KMS-11 (cell line): ENCODE results near the gene ZSCAN10.
A peak's percentile ranks its signal among the peaks of the same experiment; 100 is the strongest.

Experiments used
- H2AFZ ChIP-seq: fragments of 200-600 bp; sonication (generic); 2 replicates; pipeline ENCODE4 v1.6.1; 2016; ENCODE audit warnings: antibody characterized with exemption, mixed run types, low read depth
- H3K27ac ChIP-seq: fragments of 200-600 bp; sonication (generic); 2 replicates; pipeline ENCODE4 v1.6.1; 2016; ENCODE audit warnings: mild to moderate bottlenecking, mixed run types
- H3K27me3 ChIP-seq: fragments of 200-600 bp; sonication (generic); 2 replicates; pipeline ENCODE4 v1.6.1; 2017; ENCODE audit warnings: mild to moderate bottlenecking, low read depth, mixed run types, moderate library complexity; ENCODE audit not compliant: insufficient read depth
- H3K36me3 ChIP-seq: fragments of 200-600 bp; sonication (generic); 2 replicates; pipeline ENCODE4 v1.6.1; 2017; ENCODE audit warnings: mild to moderate bottlenecking, mixed run types; ENCODE audit not compliant: insufficient read depth
- H3K4me1 ChIP-seq: fragments of 200-600 bp; sonication (generic); 2 replicates; pipeline ENCODE4 v1.6.1; 2016; ENCODE audit warnings: mild to moderate bottlenecking, low read depth, mixed run types; ENCODE audit not compliant: poor library complexity, severe bottlenecking
- H3K4me2 ChIP-seq: fragments of 200-600 bp; sonication (generic); 2 replicates; pipeline ENCODE4 v1.7.0; 2016; ENCODE audit warnings: mild to moderate bottlenecking, mixed run types
- H3K4me3 ChIP-seq: fragments of 200-600 bp; sonication (generic); IDR thresholded peaks from 2 replicates; pipeline ENCODE4 v1.6.1; 2017; ENCODE audit warnings: low read depth, low read length, mixed read lengths; ENCODE audit not compliant: insufficient read depth
- H3K79me2 ChIP-seq: fragments of 200-600 bp; sonication (generic); 2 replicates; pipeline ENCODE4 v1.6.1; 2016; ENCODE audit warnings: low read depth, mixed run types; ENCODE audit not compliant: insufficient read depth
- H3K9ac ChIP-seq: fragments of 200-600 bp; sonication (generic); 2 replicates; pipeline ENCODE4 v1.6.1; 2016; ENCODE audit warnings: mild to moderate bottlenecking, mixed run types
- H4K20me1 ChIP-seq: fragments of 200-600 bp; sonication (generic); 2 replicates; pipeline ENCODE4 v1.6.1; 2016; ENCODE audit warnings: mild to moderate bottlenecking, mixed run types; ENCODE audit not compliant: insufficient read depth
- CTCF ChIP-seq: fragments of 200-600 bp; sonication (generic); conservative IDR thresholded peaks from 2 replicates; pipeline ENCODE4 v1.6.1; 2017; ENCODE audit warnings: low read depth, mild to moderate bottlenecking, antibody characterized with exemption, low read length, moderate library complexity, mixed read lengths

ZSCAN10 gene

GRCh38 chr16:3135126-3135715 lies 36.1 kb upstream of the ZSCAN10 start:
- Histone ChIP-seq H3K9ac (peak overlapping the region; percentile 45; the same call in 1 of the 2 replicates), H3K36me3 (no peaks in the 10 kb centered on the region), H3K4me1 (peaks cover 27% of the 10 kb centered on the region), H3K4me2 (peak overlapping the region; percentile 91), H4K20me1 (no peaks in the 10 kb centered on the region), H2AFZ (peak overlapping the region; percentile 80), H3K4me3 (no peak overlapping the region), H3K27ac (peak overlapping the region; percentile 8; the same call in 1 of the 2 replicates), H3K27me3 (no peaks in the 10 kb centered on the region), H3K79me2 (peaks cover 21% of the 10 kb centered on the region)
- TF ChIP-seq CTCF = no peak

- Histone ChIP-seq H4K20me1 (no peaks in the 10 kb centered on the region), H2AFZ (peak within 1 kb of the TSS; percentile 80), H3K27me3 (no peaks in the 10 kb centered on the region), H3K9ac (peak within 1 kb of the TSS; percentile 84), H3K4me3 (no peak within 1 kb of the TSS), H3K4me1 (peaks cover 33% of the 10 kb centered on the region), H3K27ac (peak within 1 kb of the TSS; percentile 83), H3K4me2 (peak within 1 kb of the TSS; percentile 99), H3K79me2 (peaks cover 21% of the 10 kb centered on the region), H3K36me3 (no peaks in the 10 kb centered on the region)
- no peak for TF ChIP-seq CTCF
These were observed 35.4 kb upstream of the ZSCAN10 start, which contains the start of gene ZNF213 for GRCh38 chr16:3134338-3135125. ZNF213 (plus strand) TSS chr16:3135029; CDS start chr16:3137281, 2,252 bp downstream.

DNA sequence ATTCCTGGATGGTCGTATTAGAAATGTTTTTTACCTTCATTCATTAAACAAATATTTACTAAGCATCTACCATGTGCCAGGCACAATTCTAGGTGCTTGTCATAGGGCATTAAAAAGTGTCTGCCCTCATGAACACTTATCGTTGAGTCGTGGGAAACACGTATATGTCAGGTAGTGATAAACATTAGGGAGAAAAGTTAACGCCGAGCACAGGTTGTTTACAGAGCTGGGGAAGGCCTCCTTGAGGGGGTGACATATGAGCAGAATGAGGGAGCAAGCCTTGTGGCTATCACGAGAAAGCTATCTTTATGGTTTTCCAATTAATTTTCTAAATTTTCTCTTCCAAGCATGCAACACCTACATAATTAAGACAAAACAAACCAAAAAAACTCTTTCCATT lies 34.8 kb upstream of the ZSCAN10 start:
- H3K36me3 ChIP-seq = no peaks in the 10 kb centered on the region
- H3K4me1 ChIP-seq = peaks cover 38% of the 10 kb centered on the region
- no peaks in the 10 kb centered on the region for H3K27me3 ChIP-seq
- H3K4me3 ChIP-seq = no peak overlapping the region
- TF ChIP-seq CTCF = no peak
- peak overlapping the region; percentile 84 for H3K9ac ChIP-seq
- H3K27ac ChIP-seq = peak overlapping the region; percentile 83
- H4K20me1 ChIP-seq = no peaks in the 10 kb centered on the region
- peaks cover 21% of the 10 kb centered on the region for H3K79me2 ChIP-seq
- no peak overlapping the region for H2AFZ ChIP-seq
- peak overlapping the region; percentile 99 for H3K4me2 ChIP-seq

DNA sequence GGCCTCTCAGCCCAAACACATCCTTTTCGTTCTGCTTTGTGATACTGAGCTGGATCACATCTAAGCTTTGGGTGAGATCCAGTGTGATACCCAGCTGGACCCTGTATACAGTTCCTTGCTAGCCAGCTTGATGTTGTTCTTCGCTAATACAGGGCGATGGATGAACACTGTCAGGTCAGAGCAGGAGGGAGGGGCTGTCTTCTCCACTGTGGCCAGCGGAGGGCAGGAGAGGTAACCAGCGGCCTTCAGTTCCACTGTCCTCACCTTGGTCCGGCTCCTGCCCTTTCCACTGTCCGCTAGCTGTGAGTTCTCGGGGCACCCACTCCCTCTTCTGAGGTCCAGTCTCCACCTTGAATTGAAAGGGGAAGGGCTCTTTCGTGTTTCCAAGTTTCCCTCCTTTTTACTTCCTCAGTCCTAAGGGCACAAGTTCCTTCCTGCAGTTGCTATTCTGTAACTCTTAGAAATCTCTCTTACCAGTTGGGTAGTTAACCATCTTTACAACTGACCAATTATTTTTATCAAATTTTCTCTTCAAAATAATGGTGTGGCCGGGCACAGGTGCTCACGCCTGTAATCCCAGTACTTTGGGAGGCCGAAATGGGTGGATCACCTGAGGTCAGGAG lies 32.8 kb upstream of the ZSCAN10 start:
- Histone ChIP-seq H3K4me2 (no peak overlapping the region), H3K4me3 (no peak overlapping the region), H3K4me1 (peaks cover 44% of the 10 kb centered on the region), H3K27me3 (no peaks in the 10 kb centered on the region), H3K79me2 (peaks cover 21% of the 10 kb centered on the region), H3K36me3 (no peaks in the 10 kb centered on the region), H4K20me1 (no peaks in the 10 kb centered on the region), H3K9ac (no peak overlapping the region), H2AFZ (no peak overlapping the region), H3K27ac (no peak overlapping the region)
- peak; percentile 75 for TF ChIP-seq CTCF
